AG04449 (cell line): ENCODE results near the gene GLB1L.

ENCODE experiments used
- CTCF ChIA-PET: fragments of 350-600 bp; formaldehyde crosslinking; extraction: SDS; loops from one replicate; lab custom pipeline; 2021; ENCODE audit warnings: antibody characterized with exemption; lab: Yijun Ruan, JAX
- POLR2A ChIA-PET: fragments of 400-600, 350-600 bp; formaldehyde crosslinking; extraction: SDS; loops from one replicate; lab custom pipeline; 2020; ENCODE audit warnings: antibody characterized with exemption, inconsistent platforms; lab: Yijun Ruan, JAX
- DNase-seq: peaks from one replicate; pipeline ENCODE4 v3.0.0-alpha.2; 2010; ENCODE audit warnings: low read depth, low spot score
- H3K4me3 ChIP-seq: 2 replicates; pipeline ENCODE4 v1.5.1; 2011; ENCODE audit warnings: low read depth, mild to moderate bottlenecking, control low read depth, low read length
- TF ChIP-seq, protein P1 (sequence below): IDR thresholded peaks from one replicate; pipeline ENCODE4 v1.5.1; 2011; ENCODE audit warnings: mild to moderate bottlenecking, moderate library complexity, low read length, control low read depth, inconsistent platforms; ENCODE audit not compliant: insufficient read depth; ENCODE audit errors: missing control alignments

The GLB1L gene

DNA sequence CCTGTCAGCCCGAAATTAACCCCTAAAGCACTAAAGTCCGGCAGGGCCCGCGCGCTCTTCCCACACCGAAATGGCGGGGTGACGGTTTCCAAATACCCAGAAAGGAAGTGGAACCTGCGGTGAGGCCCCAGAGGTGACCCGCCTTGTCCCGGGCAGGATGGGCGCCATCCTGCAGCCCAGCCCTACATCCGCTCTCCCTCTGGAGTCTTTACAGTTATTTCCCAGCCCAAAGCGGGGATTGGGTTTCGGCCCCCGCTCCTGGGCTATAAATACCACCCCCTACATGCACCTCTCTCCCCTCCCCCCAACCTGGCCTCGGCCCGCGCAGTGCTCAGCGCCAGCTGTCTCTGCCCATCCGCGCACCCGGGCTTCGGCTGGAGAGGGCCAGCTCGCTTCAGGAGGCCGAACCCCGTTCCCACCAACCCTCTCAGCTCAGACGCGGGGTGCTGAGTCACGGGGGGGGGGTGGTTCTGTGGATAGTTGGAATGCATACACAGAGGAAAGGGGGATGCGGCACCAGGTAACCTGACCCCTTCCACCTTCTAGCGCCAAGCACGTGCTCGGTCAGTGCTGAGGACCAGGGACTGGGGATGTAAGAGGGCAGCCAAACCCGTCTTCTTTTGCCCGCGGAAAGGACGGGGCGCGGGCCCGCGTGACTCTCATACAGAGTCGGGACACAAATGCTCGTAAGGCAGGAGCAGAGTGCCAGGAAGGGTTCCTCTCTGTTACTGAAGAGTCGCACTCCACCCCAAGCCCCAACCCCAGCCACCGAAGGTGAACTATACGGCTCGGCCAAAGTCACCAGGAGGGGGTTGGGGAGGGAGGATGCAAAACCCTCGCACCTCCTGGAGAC, 7.9 kb upstream of the GLB1L start, which contains the start of gene TUBA4B:
Gene TUBA4B (plus strand): TSS at position 344 of the 853 bp plus-strand sequence. CDS start 165 bp downstream, at position 509.
- peak within 1 kb of the TSS; percentile 57 for H3K4me3 ChIP-seq
- POLR2A ChIA-PET, result interaction anchor here (0.6 to 1.4 kb wide), 5 partner anchors 8 to 155 kb away, joined by 3 to 5 read pairs (median 3); partner anchors contain the start of genes GLB1L and STK16
- DNase-seq, result no peak
- CTCF ChIA-PET, result interaction anchor here (1.5 to 6.3 kb wide), 6 partner anchors 23 to 94 kb away, joined by 4 to 67 read pairs (median 12); partner anchors contain the start of gene DNAJB2
- TF ChIP-seq, protein P1, sequence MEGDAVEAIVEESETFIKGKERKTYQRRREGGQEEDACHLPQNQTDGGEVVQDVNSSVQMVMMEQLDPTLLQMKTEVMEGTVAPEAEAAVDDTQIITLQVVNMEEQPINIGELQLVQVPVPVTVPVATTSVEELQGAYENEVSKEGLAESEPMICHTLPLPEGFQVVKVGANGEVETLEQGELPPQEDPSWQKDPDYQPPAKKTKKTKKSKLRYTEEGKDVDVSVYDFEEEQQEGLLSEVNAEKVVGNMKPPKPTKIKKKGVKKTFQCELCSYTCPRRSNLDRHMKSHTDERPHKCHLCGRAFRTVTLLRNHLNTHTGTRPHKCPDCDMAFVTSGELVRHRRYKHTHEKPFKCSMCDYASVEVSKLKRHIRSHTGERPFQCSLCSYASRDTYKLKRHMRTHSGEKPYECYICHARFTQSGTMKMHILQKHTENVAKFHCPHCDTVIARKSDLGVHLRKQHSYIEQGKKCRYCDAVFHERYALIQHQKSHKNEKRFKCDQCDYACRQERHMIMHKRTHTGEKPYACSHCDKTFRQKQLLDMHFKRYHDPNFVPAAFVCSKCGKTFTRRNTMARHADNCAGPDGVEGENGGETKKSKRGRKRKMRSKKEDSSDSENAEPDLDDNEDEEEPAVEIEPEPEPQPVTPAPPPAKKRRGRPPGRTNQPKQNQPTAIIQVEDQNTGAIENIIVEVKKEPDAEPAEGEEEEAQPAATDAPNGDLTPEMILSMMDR, result no peak

DNA sequence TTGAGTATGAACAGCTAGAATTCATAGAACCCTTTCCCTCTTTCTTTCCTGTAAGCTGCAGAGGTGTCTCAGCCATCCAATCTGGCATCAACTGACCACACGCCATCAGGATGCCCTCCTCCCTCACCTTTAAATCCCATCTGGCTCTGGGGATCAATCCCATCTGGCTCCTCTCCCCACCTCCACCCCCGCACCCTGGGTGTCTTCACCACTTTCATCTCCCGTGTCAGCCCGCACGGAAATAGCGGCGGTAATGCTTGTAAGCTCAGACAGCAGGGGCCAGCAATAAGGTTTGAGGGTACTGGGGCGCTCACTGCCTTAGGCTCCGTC, 7.3 kb upstream of the GLB1L start:
- H3K4me3 ChIP-seq, result peak overlapping the region; percentile 57
- no peak for DNase-seq
- CTCF ChIA-PET, result interaction anchor here (1.4 to 6.3 kb wide), 5 partner anchors 24 to 133 kb away, joined by 3 to 67 read pairs (median 7); partner anchors contain the start of gene DNAJB2
- POLR2A ChIA-PET, result interaction anchor here (0.6 to 1.4 kb wide), 4 partner anchors 15 to 156 kb away, joined by 3 to 5 read pairs (median 4); no protein-coding TSS in a partner anchor
- TF ChIP-seq, protein P1, result no peak

DNA sequence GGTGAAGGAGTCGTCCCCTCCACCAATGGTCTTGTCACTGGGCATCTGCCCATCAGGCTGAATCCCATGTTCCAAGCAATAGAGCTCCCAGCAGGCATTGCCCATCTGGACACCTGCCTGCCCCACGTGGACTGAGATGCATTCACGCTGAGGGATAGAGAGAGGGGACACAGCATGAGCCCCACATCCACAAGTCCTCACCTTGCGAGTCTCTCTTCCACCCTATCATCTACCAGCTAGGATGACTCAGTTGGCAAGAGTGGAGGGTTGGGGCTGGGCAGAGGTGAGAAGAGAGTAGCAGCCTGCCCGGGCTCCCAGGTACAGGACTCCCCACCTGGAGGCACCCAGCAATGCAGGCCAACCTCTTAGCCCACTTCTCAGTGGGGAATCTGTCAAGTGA, 6.8 kb upstream of the GLB1L start:
- CTCF ChIA-PET, result interaction anchor here (1.3 to 6.3 kb wide), 7 partner anchors 24 to 132 kb away, joined by 3 to 67 read pairs (median 4); partner anchors contain the start of gene DNAJB2
- POLR2A ChIA-PET, result interaction anchor here (0.7 to 1.4 kb wide), 3 partner anchors 14 to 43 kb away, joined by 3 read pairs; no protein-coding TSS in a partner anchor
- DNase-seq, result no peak
- TF ChIP-seq, protein P1, result no peak
- H3K4me3 ChIP-seq, result no peak overlapping the region

GRCh38 chr2:219251656-219252055, 6.4 kb upstream of the GLB1L start:
- TF ChIP-seq, protein P1, result no peak
- H3K4me3 ChIP-seq, result no peak overlapping the region
- ChIA-PET CTCF (interaction anchor here (0.5 to 6.3 kb wide), 10 partner anchors 10 to 132 kb away, joined by 3 to 67 read pairs (median 3); partner anchors contain the start of gene DNAJB2), POLR2A (interaction anchor here (0.7 to 1.4 kb wide), 4 partner anchors 14 to 34 kb away, joined by 3 read pairs; no protein-coding TSS in a partner anchor)
- no peak for DNase-seq

- no peak for DNase-seq
- CTCF ChIA-PET, result interaction anchor here (1.3 to 6.3 kb wide), 6 partner anchors 26 to 80 kb away, joined by 3 to 67 read pairs (median 6); partner anchors contain the start of genes ABCB6 and DNAJB2
- H3K4me3 ChIP-seq, result no peak overlapping the region
- POLR2A ChIA-PET, result interaction anchor here (0.6 to 3.3 kb wide), 7 partner anchors 21 to 204 kb away, joined by 3 to 13 read pairs (median 4); partner anchors contain the start of genes ANKZF1, ATG9A and DNAJB2
- TF ChIP-seq, protein P1, result no peak
Measured at GRCh38 chr2:219250049-219250781, 5.0 kb upstream of the GLB1L start.
